ENCODE measurements around the gene CIC.
A peak's percentile ranks its signal among the peaks of the same experiment; 100 is the strongest.
"Not testable (repeated sequence)": the region's sequence is repeated elsewhere in the genome, so short reads cannot be mapped to it uniquely, and the experiment has no call there.

CIC gene

DNA sequence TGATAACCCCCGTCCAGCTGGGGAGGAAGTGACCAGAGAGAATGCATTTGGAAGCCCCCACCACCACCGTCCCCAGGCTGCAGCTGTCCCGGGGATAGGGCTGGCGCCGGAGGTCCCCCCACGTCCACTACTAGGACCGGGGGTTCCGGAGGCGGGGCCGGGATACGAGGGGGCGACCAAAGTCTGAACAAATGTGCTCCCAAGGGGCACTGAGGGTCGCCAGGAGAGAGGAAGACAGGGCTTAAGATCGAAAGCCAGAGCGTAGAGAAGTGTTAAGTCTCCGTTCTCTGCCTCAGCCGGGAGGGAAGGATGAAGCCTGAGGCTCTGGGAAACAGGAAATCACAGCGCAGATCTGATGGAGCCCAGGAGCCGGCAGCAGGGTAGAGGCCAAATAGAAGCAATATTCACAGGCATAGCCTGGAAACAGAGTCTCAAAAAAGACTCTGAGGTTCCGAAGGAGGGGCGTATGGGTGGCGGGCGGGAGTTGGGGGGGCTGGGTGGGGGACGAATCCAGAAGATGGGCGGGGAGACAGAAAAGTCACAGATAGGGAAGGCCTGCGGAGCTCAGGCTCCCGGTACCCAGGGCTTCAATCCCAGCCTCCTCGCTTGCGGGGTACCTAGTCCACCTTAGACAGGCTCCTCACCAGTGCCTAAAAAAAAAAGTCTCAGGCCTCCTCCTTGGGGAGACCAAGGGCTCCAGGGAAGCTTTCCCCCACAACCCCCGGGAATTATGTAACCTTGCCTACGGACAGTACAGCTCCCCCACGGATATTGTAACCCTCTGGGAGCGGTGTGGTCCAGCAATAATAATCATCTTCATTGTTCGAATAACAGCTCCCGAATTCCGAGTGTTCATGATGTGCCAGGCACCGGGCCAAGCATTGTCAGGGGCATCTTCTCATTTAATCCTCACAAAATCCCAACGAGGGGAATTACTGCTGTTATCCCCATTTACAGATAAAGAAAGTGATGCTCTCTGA lies 13.0 kb upstream of the CIC start:
- no peak for DNase-seq

DNA sequence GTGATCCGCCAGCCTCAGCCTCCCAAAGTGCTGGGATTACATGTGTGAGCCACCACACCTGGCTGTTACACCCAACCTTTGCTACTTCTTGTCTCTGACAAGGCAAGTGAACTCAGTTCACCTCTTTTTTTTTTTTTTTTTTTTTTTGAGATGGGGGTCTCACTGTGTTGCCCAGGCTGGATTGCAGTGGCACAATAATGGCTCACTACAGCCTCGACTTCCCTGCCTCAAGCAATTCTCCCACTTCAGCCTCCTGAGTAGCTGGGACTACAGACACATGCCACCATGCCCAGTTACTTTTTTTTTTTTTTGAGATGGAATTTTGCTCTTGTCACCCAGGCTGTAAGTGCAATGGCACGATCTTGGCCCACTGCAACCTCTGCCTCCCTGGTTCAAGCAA lies 11.2 kb upstream of the CIC start:
- DNase-seq = not testable (repeated sequence)

DNA sequence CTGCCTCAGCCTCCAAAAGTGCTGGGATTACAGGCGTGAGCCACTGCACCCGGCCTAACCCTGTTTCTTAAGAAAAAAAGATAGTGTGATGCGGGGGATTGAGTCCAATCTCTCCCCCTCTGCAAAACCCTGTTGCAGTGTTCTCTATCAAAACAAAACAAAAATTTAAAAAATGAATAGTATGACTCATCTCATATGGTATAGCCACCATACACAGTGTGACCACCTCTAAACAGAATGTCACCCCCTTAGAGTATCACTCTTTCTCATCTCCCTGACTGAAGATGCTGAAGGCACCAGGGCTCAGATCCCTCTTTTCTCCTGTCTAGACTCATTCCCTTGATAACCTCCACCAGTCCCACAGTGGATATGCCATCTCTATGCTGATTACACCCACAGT lies 7.3 kb upstream of the CIC start:
- DNase-seq = no peak

DNA sequence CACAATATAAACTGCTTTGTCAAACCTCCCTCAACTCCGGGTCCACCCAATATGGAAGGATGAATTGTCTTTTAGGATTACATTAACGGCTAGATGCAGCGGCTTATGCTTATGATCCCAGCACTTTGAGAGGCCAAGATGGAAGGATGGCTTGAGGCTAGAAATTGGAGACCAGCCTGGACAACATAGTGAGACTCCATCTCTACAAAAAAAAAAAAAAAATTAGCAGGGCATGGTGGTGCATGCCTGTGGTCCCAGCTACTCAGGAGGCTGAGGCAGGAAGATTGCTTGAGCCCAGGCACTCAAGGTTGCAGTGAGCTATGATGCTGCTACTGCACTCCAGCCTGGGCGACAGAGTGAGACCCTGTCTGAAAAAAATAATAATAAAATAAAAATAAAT lies 2.9 kb upstream of the CIC start:
- DNase-seq = not testable (repeated sequence)

DNA sequence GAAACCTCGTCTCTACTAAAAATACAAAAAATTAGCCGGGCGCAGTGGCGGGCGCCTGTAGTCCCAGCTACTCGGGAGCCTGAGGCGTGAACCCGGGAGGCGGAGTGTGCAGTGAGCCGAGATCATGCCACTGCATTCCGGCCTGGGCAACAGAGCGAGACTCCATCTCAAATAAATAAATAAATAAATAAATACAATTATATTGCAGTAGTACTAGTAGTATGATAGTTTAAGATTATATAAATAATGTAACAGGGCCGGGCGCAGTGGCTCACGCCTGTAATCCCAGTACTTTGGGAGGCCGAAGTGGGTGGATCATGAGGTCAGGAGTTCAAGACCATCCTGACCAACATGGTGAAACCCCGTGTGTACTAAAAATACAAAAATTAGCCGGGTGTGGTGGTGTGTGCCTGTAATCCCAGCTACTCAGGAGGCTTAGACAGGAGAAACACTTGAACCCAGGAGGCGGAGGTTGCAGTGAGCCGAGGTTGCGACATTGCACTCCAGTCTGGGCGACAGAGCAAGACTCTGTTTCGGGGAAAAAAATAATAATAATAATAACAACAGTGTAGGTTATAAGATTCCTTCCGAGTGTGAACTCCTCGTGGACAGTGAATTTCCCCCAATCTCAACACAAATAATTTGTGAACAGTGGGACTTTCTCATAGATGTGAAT lies 2.0 kb upstream of the CIC start:
- DNase-seq = not testable (repeated sequence)

DNA sequence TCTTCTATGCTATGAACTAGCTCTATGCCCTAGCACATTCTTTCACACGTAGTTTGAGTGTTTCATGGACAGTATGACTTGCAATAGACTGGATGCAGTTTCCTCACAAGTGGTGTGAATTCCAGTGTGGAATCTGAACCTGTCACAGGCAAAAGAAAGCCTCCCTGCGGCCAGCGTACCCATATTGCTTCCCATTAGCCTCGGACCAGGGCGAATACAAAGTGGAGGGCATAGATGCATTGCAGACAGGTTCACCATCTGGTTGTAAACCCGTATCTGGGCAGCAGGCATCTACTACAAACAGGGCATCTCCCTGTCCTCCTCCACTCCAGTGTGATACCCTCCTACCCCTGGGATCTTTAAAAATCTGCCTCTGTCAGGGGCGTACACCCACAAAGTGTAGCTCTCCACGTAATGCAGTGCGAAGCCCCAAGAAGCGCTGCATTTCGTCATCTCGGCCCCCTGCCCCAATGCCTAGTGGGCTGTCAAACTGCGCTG lies 1.4 kb upstream of the CIC start:
- DNase-seq = no peak

DNA sequence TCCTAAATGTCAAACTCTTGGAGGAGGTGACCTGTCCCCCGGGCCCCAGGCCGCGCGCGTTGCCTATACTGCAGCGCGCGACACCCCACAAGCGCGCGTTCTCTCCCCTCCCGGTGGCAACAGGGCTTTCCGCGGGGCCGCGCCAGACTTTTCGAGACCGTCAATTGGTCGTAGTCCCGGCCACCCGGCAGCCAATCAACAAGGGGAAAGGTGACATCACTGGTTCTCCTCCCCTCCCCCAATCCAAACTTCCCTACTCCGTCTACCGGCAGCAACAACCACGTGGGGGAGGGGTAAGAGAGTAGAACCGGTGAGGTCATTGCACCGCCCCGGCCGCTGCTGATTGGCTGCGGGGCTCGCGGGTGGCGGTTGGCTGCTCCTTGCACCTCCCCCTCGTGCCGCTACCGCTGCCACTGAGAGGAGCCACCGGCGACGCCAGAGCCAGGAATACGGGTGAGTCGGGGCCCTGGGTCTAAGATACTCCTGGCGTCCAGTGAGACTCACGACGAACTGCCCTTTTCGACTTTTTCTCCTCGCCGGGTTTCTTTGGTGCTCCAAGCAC lies 829 bp upstream of the CIC start:
- DNase-seq = peak; percentile 93

DNA sequence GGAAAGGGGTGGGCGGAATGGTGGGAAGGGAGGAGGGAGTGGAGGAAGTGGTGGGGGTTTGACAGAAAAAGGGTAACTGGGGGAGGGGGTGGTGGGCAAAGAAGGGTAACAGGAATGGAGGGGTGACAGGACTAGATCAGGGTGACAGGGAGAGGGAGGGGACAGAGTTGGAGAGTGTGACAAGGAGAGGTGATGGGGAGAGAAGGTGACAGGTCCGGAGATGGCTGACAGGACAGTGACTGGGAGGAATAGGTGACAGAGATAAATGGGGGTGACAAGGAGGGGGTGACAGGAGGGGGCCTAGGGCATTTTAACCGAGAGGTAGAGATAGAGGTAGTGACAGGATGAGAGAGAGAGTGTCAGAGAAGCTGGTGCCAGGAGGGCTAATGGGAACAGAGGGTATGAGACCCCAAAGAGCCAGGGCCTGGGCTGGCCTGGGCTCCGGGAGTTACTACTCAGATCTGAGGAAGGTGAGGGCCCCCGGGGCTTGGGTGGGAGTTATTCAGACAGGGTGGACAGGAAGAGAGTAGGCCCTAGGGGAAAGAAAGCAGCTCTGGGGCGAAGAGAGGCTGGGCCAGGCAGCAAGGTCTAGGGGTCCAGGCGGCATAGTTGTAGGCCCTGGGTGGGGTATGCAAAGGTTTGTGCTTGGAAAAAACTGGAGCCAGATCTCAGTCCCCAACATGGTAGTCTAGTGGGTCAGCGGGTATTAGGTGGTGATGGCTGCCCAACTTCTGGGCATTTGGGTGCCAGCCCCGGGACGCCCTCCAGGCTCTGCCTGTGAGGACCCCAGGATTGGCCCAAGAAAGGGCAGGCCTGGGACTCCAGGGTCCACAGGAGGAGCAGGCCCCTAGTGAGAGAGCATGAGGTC lies 660 bp downstream of the CIC start:
- DNase-seq = no peak

DNA sequence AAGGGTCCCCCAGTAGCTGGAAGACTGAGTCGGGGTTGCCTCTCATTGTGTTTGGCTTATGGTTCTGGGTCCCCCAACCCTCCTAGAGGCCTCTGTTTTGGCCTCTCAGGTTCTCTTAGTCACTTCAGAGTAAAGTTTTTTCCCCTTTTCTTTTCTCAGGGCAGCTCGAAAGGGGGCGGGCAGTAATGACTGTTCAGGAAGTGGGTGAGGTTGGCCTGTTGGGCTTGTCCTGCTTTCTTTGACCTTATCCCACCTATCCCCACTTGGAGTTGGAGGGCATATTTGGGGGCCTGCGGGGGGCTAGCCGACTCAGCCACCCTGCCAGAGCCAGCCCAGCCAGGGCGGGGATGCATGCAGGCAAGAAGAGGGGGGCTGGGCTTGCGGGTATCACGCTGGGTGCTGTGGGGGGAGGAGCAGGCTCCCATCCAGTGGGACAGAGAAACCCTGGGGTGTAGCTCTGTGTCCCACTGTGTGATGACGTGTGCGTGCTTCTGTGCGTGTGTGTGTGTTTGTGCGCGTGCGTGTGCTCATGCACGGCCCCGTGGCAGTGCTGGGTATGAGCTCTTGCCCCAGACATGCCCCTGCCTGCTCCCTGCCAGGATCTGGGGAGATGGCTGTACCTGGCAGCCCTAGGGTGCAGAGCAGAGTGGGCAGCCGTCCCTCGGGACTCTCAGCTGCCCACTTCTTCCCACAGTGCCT lies 1.4 kb downstream of the CIC start:
- peak; percentile 53 for DNase-seq

DNA sequence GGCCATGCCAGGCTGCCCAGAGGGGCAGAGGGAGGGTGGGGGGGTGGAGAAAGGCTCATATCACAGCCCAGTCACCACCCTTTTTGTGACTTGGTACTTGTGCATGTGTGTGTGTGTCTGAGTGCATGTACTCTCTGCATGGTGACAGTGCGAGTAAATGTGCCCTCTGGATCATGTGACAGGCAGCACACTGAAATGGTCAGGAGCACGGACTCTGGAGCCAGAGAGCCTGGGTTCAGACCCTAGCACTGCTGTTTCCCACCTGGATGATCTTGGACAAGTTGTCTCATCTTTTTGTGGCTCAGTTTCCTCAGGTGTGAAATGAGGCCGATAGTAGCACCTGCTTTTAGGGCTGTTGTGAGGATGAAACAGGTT lies 2.0 kb downstream of the CIC start:
- no peak for DNase-seq

DNA sequence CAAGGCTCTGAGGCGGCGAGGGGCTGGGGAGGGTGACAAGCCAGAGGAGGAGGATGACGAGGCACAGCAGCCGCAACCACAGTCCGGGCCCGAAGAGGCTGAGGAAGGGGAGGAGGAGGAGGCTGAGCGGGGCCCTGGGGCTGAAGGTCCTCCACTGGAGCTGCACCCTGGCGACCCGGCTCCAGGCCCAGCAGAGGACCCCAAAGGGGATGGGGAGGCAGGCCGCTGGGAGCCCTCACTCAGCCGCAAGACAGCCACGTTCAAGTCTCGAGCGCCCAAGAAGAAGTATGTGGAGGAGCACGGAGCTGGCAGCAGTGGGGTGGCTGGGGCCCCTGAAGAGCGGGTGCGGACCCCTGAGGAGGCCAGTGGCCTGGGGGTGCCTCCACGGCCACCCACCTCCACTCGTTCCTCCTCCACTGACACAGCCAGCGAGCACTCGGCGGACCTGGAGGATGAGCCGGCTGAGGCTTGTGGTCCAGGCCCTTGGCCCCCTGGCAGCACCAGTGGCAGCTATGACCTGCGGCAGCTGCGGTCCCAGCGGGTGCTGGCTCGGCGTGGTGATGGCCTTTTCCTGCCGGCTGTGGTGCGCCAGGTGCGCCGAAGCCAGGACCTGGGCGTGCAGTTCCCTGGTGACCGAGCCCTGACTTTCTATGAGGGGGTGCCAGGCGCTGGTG lies 2.9 kb downstream of the CIC start:
- DNase-seq = no peak

DNA sequence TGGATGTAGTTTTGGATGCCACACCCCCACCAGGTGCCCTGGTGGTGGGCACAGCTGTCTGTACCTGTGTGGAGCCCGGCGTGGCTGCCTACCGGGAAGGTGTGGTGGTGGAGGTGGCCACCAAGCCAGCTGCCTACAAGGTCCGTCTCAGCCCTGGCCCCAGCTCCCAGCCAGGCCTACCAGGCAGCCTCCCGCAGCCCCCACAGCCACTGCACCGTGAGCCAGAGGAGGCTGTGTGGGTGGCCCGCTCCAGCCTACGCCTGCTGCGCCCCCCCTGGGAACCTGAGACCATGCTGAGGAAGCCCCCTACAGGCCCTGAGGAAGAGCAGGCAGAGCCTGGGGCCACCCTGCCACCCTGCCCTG lies 3.5 kb downstream of the CIC start:
- no peak for DNase-seq

DNA sequence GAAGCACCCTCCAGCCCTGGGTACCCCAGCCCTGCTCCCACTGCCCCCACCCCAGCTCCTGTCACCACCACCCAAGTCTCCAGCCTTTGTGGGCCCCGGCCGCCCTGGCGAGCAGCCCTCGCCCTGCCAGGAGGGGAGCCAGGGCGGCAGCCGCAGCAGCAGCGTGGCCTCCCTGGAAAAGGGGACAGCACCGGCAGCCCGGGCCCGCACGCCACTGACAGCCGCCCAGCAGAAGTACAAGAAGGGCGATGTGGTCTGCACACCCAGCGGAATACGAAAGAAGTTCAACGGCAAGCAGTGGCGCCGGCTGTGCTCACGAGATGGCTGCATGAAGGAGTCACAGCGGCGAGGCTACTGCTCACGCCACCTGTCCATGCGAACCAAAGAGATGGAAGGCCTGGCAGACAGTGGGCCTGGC lies 3.9 kb downstream of the CIC start:
- DNase-seq = no peak

DNA sequence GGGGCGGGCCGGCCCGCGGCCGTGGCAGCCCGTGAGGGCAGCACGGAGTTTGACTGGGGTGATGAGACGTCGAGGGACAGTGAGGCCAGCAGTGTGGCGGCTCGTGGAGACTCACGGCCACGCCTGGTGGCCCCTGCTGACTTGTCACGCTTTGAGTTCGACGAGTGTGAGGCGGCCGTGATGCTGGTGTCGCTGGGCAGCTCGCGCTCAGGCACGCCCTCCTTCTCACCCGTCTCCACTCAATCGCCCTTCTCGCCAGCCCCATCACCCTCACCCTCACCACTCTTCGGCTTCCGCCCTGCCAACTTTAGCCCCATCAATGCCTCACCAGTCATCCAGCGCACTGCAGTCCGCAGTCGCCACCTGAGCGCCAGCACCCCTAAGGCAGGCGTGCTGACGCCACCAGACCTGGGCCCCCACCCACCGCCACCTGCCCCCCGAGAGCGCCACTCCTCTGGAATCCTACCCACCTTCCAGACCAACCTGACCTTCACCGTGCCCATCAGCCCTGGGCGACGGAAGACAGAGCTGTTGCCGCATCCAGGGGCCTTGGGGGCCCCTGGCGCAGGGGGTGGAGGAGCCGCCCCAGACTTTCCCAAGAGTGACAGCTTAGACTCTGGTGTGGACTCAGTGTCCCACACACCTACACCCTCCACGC lies 4.5 kb downstream of the CIC start:
- no peak for DNase-seq

DNA sequence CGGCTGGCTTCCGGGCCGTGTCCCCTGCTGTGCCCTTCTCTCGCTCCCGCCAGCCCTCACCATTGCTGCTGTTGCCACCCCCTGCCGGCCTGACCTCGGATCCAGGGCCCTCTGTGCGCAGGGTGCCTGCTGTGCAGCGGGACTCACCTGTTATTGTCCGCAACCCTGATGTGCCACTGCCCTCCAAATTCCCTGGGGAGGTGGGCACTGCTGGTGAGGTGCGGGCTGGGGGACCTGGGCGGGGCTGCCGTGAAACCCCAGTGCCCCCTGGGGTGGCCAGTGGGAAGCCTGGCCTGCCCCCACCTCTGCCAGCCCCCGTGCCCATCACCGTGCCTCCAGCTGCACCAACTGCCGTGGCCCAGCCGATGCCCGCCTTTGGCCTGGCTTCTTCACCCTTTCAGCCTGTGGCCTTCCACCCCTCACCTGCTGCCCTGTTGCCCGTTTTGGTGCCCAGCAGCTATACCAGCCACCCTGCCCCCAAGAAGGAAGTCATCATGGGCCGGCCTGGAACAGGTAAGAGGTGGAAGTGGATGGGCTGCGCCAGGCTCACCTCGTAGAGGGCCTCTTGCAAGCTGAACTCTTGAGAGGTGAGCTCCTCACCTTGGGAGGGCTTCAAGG lies 5.1 kb downstream of the CIC start:
- DNase-seq = no peak

DNA sequence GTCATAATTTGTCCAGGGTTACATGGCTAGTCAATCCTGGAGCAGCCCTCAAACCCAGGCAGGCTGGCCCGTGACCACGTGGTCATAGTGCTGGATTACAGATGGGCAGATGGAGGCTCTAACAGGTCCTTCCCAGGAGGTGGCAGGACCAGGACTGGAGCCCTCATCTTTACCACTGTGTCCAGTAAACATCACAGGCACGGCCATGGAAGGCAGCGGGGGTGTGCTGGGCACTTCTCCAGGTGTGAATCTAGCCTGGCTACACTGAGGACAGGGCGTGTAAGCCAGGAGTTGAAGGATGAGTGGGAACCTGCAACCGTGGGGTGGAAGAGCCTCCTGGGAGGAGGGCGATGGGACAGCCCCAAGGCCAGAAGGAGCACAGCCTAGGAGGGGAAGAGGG lies 6.1 kb downstream of the CIC start:
- DNase-seq = no peak

DNA sequence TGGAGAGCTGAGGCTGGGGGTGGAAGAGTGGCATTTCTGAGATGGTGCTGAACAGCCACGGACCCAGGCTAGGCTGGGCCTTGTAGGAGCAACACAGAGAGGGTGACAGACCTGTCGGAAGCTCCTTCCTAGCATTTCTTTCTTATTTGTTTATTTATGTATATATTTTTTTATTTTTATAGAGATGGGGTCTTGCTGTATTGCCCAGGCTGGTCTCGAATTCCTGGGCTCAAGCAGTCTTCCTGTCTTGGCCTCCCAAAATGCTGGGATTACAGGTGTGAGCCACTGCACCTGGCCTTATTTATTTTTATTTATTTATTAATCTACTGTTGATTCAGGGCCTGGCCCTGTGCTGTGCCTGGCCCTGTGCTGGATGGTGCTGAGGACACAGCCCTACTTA lies 6.5 kb downstream of the CIC start:
- no peak for DNase-seq

DNA sequence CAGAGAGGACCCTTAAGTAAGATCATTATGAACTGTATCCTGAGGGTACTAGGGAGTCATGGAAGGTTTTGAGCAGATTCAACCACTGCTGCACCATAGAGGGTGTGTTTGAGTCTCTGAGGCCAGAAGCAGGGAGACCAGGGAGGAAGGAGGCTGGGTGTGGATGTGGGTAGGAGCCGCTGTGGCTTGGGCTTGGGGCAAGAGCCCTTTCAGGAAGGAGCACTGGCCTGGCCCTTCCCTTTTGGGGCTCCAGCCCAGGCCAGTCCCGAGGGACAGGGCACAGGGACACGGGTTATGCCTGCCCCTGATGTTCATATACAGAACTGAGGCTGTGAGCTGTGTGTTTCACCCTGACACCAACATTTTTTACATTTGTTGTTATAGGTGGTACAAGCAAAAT lies 7.2 kb downstream of the CIC start:
- DNase-seq = no peak

DNA sequence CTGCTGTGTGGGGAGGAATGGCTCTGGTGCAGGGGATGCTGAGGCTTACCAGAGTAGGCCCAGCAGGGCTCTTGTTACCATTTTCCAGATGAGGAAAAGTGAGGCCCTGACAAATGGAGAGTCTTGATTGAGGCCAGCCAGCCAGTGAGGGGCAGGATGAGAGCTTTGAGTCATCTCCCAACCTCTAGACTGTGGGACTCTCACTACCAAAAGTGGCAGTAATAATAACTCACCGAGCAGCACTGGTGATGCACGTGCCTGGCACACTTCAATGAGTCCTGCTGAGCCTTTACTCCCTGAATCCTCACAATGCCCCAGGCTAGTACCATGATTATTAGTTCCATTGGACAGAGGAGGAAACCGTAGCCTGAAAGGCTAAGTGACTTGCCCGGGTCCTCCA lies 7.8 kb downstream of the CIC start:
- no peak for DNase-seq

DNA sequence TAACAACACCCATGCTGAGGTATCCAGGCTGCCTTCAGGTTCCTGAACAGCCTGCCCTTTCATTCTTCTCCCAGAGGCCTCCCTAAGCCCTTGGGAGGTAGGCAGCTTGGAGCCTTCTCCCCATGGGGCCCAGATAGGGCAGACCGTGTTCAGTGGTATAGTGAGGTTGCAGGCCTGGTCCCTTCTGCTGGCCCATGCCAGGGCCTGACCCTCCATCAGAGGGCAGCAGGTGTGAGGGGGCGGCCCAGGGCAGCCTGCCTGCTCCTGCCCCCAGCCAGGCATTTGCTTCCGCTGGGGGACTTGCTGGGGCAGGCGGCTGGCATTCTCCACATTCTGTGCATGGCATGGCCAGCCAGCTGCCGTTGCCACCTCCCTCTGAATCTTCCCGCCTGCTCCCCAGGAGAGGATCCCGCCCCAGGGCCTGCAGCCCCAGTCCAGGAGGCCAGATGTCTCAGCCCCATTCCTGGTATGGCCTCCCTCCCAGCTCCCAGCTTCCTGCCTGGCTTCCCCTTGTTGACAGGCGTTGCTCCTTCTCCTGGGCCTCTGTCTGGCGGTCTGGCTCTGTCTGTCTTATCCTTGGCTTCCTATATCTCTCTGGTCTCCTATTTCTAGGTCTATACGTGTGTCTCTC lies 8.9 kb downstream of the CIC start:
- DNase-seq = no peak

All from activated gamma-delta T cell (primary cell).